Measurements from ENCODE around the gene XBP1. TPM values are rescaled to one million over a fixed set of nuclear protein-coding genes. Genes with fewer than 3 reads are reported as not detected.

Gene XBP1
- total and polyA plus RNA-seq, 2 of the 8 experiments (the other 6 are each of a cell fraction or from before 2014, with no cell fraction given) = 99.8 to 131 TPM

DNA sequence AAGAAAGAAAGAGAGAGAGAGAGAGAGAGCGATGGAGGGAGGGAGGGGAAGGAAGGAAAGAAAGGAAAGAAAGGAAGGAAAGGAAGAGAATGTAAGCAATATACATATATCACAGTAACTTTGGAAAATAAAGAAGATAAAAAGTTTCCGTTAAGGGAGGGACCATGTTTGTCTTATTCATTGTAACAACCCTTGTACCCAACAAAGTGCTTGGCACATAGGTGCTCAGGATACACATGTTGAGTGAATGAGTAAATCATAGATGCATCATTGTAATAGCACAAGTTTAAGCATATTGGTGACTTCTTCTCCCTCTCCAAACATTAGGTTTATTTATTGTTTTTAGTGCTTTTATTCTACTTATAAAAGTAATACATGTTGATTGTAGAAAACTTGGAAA is 43.3 kb upstream of the XBP1 start:
- Histone ChIP-seq H3K56ac (replicated peaks; ENCODE audit: insufficient read length, low read depth, low read length) (no peak overlapping the region), H3K4ac (replicated peaks; ENCODE audit: insufficient read length, low read depth, low read length) (no peak overlapping the region), H3K4me2 (ENCODE audit: insufficient read depth in 1 of 2, low read depth in 2 of 2, low read length in 2 of 2) (no peak overlapping the region), H3K23ac (ENCODE audit: insufficient read length) (no peak overlapping the region), H3K27me3 (replicated peaks in 1 of 4; ENCODE audit: control insufficient read depth in 3 of 4, extremely low read depth in 1 of 4, insufficient read depth in 3 of 4, low read length in 3 of 4) (no peaks in the 10 kb centered on the region; a peak in 1 of 7 replicates), H2BK20ac (ENCODE audit: low read length) (no peak overlapping the region), H2AK5ac (ENCODE audit: low read depth, low read length) (no peak overlapping the region), H2BK15ac (ENCODE audit: low read length) (no peak overlapping the region), H2BK120ac (replicated peaks; ENCODE audit: low read depth, low read length) (no peak overlapping the region), H3K14ac (ENCODE audit: insufficient read length) (no peak overlapping the region), H3K9ac (replicated peaks in 1 of 4; ENCODE audit: extremely low read depth in 1 of 4, low read depth in 3 of 4, low read length in 3 of 4) (no peak overlapping the region), H2BK12ac (ENCODE audit: low read depth, low read length) (no peak overlapping the region), H3K18ac (ENCODE audit: extremely low read depth, low read length) (no peak overlapping the region), H3K27ac (ENCODE audit: low read depth, low read length) (no peak overlapping the region), H4K5ac (ENCODE audit: insufficient read length, low read depth, low read length) (no peak overlapping the region), H2AFZ (ENCODE audit: low read length) (no peak overlapping the region), H2BK5ac (ENCODE audit: low read depth, low read length) (no peak overlapping the region), H3K4me1 (replicated peaks in 1 of 4; ENCODE audit: control insufficient read depth in 3 of 4, insufficient read depth in 4 of 4, low read length in 3 of 4) (no peaks in the 10 kb centered on the region), H3K9me3 (ENCODE audit: insufficient read depth in 2 of 2, low read depth in 1 of 2, low read length in 1 of 2) (no peaks in the 10 kb centered on the region), H3K79me1 (ENCODE audit: low read depth, low read length) (no peaks in the 10 kb centered on the region), H4K20me1 (replicated peaks in 1 of 2; ENCODE audit: control insufficient read depth in 1 of 2, insufficient read depth in 2 of 2, low read length in 2 of 2) (no peaks in the 10 kb centered on the region), H3K23me2 (ENCODE audit: low read depth, low read length) (no peaks in the 10 kb centered on the region), H3K4me3 (ENCODE audit: extremely low read depth in 1 of 4, insufficient read depth in 2 of 4, low read depth in 3 of 4, low read length in 4 of 4) (no peak overlapping the region), H4K91ac (replicated peaks; ENCODE audit: insufficient read length, low read length) (no peak overlapping the region), H3K79me2 (ENCODE audit: control insufficient read depth in 1 of 2, insufficient read depth in 2 of 2, low read length in 2 of 2) (no peaks in the 10 kb centered on the region), H3K36me3 (ENCODE audit: control insufficient read depth in 2 of 4, insufficient read depth in 4 of 4, low read length in 3 of 4) (no peaks in the 10 kb centered on the region), H4K8ac (ENCODE audit: extremely low read depth, insufficient read depth, low read length) (no peak overlapping the region)
- ChIA-PET POLR2A (ENCODE audit: partially characterized antibody) (interaction anchor here (1.1 kb wide), 1 partner anchor 239 kb away, joined by 3 read pairs; no protein-coding TSS in a partner anchor), CTCF (ENCODE audit: partially characterized antibody) (interaction anchor here (0.7 to 3.2 kb wide), 2 partner anchors 18 to 197 kb away, joined by 4 to 15 read pairs; no protein-coding TSS in a partner anchor)
- WGBS, 2 experiments (ENCODE audit: extremely low coverage in 1 of 2, insufficient coverage in 1 of 2, insufficient read length in 1 of 2, insufficient replicate concordance in 2 of 2, low coverage in 1 of 2, low lambda C conversion rate in 2 of 2, missing lambda C conversion rate in 1 of 2) = 81% methylated on average over 2 of the region's 2 CpGs; no CpG with 5 or more reads in 1 of the 2 experiments
- DNase-seq (ENCODE audit: low read depth in 1 of 2, low spot score in 2 of 2) (no peak), FAIRE-seq (no peak)
- TF ChIP-seq KDM5A (IDR thresholded peaks at IDR 0.05; ENCODE audit: low read length) = no peak
- TF ChIP-seq SIRT6 (IDR thresholded peaks at IDR 0.05; ENCODE audit: low read length) = no peak
- no peak for TF ChIP-seq BCL11A (IDR thresholded peaks at IDR 0.05; ENCODE audit: low read depth in 2 of 2, low read length in 2 of 2)
- TF ChIP-seq TEAD4 (IDR thresholded peaks at IDR 0.05; ENCODE audit: low read depth, low read length) = no peak
- no peak for TF ChIP-seq GABPA (IDR thresholded peaks at IDR 0.05; ENCODE audit: borderline replicate concordance, insufficient read depth, low read length)
- TF ChIP-seq, protein P1, sequence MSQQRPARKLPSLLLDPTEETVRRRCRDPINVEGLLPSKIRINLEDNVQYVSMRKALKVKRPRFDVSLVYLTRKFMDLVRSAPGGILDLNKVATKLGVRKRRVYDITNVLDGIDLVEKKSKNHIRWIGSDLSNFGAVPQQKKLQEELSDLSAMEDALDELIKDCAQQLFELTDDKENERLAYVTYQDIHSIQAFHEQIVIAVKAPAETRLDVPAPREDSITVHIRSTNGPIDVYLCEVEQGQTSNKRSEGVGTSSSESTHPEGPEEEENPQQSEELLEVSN (IDR thresholded peaks at IDR 0.05) = no peak
- TF ChIP-seq, protein P2, sequence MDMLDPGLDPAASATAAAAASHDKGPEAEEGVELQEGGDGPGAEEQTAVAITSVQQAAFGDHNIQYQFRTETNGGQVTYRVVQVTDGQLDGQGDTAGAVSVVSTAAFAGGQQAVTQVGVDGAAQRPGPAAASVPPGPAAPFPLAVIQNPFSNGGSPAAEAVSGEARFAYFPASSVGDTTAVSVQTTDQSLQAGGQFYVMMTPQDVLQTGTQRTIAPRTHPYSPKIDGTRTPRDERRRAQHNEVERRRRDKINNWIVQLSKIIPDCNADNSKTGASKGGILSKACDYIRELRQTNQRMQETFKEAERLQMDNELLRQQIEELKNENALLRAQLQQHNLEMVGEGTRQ (IDR thresholded peaks at IDR 0.05; ENCODE audit: low read length) = no peak
- no peak for TF ChIP-seq BRCA1 (IDR thresholded peaks at IDR 0.05; ENCODE audit: low read depth, low read length)
- no peak for TF ChIP-seq SP2 (IDR thresholded peaks at IDR 0.05; ENCODE audit: low read length)
- TF ChIP-seq EGR1 (IDR thresholded peaks at IDR 0.05; ENCODE audit: borderline replicate concordance, low read depth, low read length) = no peak

Data from H1 (cell line).